GM12864 (cell line): ENCODE measurements around the gene SLC38A8.

ENCODE experiments used
- DNase-seq: peaks from one replicate; pipeline ENCODE4 v3.0.0-alpha.2; 2011; ENCODE audit warnings: low read depth
- H3K4me3 ChIP-seq: 2 replicates; pipeline ENCODE4 v1.5.1; 2011; ENCODE audit warnings: mild to moderate bottlenecking, low read depth, low read length, control low read depth
- TF ChIP-seq, protein P1 (sequence below): IDR thresholded peaks from 2 replicates; pipeline ENCODE4 v1.5.1; 2011; ENCODE audit warnings: low read depth, mild to moderate bottlenecking, moderate library complexity, low read length, control low read depth, inconsistent platforms; ENCODE audit errors: missing control alignments

The SLC38A8 gene

DNA sequence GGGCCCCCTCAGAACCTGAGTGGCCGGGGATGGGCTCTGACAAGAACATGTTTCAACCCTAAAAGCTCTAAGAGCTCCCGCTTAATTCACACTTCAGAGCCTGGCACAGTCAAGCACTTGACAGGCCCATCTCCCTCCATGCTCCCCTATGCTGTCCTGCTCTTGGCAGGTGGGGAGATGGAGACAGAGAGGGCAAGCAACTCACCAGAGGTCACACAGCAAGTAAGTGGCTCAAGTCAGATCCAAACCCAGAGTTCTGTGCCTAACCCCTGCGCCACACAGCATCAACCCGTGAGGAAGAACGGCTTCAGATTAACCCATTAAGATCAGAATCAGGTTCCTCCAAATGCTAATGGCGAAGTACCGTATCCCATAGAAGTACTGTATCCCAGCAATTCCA, 38.2 kb downstream of the SLC38A8 start:
- no peak overlapping the region for H3K4me3 ChIP-seq
- DNase-seq = no peak
- TF ChIP-seq, protein P1, sequence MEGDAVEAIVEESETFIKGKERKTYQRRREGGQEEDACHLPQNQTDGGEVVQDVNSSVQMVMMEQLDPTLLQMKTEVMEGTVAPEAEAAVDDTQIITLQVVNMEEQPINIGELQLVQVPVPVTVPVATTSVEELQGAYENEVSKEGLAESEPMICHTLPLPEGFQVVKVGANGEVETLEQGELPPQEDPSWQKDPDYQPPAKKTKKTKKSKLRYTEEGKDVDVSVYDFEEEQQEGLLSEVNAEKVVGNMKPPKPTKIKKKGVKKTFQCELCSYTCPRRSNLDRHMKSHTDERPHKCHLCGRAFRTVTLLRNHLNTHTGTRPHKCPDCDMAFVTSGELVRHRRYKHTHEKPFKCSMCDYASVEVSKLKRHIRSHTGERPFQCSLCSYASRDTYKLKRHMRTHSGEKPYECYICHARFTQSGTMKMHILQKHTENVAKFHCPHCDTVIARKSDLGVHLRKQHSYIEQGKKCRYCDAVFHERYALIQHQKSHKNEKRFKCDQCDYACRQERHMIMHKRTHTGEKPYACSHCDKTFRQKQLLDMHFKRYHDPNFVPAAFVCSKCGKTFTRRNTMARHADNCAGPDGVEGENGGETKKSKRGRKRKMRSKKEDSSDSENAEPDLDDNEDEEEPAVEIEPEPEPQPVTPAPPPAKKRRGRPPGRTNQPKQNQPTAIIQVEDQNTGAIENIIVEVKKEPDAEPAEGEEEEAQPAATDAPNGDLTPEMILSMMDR = no peak

DNA sequence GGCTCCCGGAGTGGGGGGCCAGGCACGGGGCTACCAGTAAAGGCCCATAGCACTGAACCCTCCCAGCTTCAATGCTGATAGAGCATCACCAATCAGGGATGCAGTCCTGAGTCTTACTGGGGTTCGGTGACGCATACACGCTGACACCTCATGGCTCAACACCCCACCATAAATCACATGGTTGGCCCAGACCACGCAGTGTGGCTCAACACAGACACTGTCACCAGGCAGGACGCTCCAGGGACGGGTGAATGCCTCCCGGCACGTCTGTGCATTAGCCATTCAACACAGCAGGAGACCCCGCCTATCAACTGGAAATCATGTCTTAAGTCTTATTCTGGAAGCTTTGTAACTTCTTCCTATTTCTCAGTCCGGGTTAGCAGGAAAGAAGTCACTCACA, 39.6 kb downstream of the SLC38A8 start:
- no peak overlapping the region for H3K4me3 ChIP-seq
- no peak for DNase-seq
- TF ChIP-seq, protein P1 = no peak

DNA sequence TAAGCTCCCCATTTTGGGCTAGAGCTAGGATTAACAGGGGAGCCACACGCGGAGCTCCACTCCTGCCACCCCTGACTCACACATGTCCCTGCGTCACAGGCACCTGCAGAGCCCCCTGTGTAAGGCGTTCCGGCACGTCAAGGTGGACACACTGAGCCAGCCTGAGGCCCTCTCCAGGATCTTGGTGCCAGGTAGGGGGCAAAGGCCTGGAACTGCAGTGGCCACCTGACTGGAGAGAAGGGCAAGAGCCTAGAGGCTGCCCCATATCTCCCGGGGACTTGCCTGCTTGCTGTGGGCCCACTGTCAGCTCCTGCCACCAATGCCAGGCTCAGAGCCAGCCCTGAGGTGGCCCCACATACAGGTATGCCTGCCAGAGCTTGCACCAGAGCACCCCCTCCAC, 40.9 kb downstream of the SLC38A8 start:
- H3K4me3 ChIP-seq = no peak overlapping the region
- no peak for DNase-seq
- TF ChIP-seq, protein P1 = no peak

DNA sequence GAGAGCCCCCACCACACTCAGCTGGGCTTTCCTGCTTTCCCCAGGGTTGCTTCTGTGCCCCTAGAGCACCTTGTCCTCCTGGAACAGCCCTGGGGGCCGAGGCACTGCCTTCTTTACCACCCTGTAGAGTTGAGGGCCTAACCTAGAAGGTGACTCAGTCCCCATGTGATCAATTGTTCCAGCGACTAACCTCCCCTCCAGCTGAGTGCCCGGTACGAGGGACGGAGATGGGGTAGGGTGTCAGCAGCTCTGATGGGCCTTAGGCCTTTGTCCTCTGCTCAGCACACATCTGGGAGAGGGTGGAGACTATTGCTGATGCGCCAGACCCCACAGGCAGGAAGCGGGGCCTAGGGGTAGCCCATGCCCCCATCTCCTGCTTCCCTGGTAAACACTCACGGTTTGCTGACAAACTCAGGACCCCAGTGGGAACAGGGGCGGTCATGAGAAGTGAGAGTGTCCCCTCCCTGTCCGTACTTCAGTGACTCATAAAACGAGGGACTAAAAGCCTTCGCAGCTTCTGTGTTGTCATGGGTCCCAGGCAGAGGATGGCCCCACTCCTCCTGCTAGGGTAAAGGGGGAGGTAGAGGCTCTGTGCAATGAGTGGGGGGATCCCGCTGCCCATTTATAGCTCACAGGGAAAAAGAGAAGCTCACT, 41.5 kb downstream of the SLC38A8 start:
- TF ChIP-seq, protein P1 = no peak
- no peak overlapping the region for H3K4me3 ChIP-seq
- DNase-seq = no peak

DNA sequence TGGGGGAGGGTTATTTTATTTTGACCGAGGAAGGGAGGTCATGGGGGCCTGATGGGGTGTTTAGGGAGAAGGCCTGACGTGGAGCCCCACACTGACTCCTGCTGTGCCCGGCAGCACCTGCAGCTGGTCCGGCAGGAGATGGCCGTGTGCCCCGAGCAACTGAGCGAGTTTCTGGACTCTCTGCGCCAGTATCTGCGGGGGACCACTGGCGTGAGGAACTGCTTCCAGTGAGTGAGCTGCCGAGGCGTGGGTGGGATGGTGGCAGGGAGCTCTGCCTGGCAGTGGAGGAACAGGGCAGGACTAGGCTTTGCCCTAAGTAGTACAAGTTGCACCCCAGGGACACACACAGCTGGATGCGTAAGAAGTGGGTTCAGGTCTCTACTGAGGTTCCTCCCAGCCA, 44.5 kb downstream of the SLC38A8 start:
- no peak for DNase-seq
- TF ChIP-seq, protein P1 = no peak
- H3K4me3 ChIP-seq = no peak overlapping the region

DNA sequence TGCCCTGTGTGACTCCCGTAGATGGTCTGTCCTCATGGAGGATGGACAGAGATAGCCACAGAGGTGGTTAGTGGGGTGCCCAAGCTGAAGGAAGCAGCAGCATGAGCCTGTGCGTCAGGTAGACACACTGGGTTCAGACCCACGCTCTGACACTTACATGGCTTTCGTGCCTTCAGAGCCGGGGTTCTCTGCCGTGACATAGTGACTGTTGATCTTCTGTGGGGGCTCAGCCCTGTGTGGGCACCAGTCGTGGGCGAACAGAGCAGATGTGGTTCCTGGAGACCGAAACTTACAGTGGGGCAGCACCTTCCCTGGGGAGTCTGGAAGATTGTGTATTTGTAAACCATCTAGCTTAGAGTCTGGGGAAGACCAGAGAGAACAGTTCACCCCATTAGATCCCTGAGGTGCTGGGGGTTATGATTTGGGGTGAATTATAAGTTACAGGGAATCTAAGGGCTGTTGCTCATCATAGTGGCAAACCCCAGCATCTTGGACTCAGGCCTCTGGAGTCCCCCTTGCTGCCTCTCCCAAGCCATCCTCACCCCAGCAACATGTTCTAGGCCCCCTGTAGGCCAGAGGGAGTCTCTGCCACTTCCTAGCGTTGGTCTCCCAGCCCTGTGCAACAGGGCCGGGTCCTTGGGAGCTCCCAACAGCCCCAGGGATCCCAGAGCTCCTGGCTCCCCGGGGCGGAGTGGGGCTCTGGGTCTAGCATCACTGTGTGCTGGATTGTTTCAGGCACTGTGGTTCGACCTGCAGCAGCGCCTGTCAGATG, 45.9 kb downstream of the SLC38A8 start:
- TF ChIP-seq, protein P1 = peak; percentile 45
- no peak for DNase-seq
- no peak overlapping the region for H3K4me3 ChIP-seq

DNA sequence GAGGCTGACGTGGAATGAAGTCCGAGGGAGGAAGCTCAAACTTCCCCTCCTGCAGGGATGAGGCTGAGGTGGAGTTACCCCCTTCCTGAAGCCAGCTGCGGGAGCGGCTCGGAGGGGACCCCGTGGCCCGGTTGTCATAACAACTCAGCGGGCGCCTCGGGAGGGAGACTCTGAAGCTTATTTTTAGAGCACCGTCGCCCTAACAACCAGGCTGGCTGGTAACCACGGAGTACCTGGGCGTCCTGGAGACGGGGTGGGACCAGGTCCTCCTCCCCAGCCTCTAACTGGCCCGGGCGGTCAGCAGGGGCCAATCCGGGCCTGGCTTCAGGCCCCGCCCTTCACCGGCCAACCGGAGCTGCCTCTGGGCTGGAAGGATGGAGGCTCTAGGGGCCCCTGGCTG, 46.8 kb downstream of the SLC38A8 start:
- no peak overlapping the region for H3K4me3 ChIP-seq
- TF ChIP-seq, protein P1 = no peak
- no peak for DNase-seq
